Tracheal epithelial cell (primary cell): Measurements from ENCODE around the gene USP17L24. TPM values are rescaled to one million over a fixed set of nuclear protein-coding genes. Genes with fewer than 3 reads are reported as not detected.

Experiments used
- total RNA-seq: library from RNA; depleted of rRNA; stranded (reverse); fragments of >200 nt; gene quantifications from 2 replicates; pipeline ENCODE4 v1.2.1, GENCODE V29; 2014

USP17L24 gene
- not detected in 2 replicates for total RNA-seq

DNA sequence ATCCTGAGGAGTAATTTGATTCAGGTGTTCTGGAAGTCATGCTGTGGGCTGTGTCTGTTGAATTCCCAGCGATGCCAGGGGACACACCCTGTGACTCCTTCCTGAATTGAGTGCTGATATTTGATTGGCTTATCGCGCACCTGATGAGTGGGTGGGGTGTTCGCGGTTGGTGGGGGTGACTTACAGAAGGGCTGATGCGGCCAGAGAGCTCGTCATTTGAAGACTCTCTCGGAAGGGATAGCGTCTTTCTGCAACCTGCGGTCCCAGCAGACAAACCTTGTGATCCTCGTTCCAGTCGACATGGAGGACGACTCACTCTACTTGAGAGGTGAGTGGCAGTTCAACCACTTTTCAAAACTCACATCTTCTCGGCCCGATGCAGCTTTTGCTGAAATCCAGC, at the start of gene USP17L24:
TSS of gene USP17L24 (plus strand) at position 301 of the 400 bp plus-strand sequence. CDS start at position 301, 0 bp downstream.

GRCh38 chr4:9329611-9330010, 4.6 kb downstream of the USP17L24 start, which contains the start of gene USP17L25:
Gene USP17L25, plus strand, starts transcription at chr4:9329911. Its CDS starts 0 bp downstream, at chr4:9329911.

DNA sequence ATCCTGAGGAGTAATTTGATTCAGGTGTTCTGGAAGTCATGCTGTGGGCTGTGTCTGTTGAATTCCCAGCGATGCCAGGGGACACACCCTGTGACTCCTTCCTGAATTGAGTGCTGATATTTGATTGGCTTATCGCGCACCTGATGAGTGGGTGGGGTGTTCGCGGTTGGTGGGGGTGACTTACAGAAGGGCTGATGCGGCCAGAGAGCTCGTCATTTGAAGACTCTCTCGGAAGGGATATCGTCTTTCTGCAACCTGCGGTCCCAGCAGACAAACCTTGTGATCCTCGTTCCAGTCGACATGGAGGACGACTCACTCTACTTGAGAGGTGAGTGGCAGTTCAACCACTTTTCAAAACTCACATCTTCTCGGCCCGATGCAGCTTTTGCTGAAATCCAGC, 9.4 kb downstream of the USP17L24 start, which contains the start of gene USP17L26:
TSS of gene USP17L26 (plus strand) at position 301 of the 400 bp plus-strand sequence. CDS start at position 301, 0 bp downstream.

DNA sequence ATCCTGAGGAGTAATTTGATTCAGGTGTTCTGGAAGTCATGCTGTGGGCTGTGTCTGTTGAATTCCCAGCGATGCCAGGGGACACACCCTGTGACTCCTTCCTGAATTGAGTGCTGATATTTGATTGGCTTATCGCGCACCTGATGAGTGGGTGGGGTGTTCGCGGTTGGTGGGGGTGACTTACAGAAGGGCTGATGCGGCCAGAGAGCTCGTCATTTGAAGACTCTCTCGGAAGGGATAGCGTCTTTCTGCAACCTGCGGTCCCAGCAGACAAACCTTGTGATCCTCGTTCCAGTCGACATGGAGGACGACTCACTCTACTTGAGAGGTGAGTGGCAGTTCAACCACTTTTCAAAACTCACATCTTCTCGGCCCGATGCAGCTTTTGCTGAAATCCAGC, 14.1 kb downstream of the USP17L24 start, which contains the start of gene USP17L5:
TSS of gene USP17L5 (plus strand) at position 301 of the 400 bp plus-strand sequence. CDS start at position 301, 0 bp downstream.

GRCh38 chr4:9343848-9344247, 18.9 kb downstream of the USP17L24 start, which contains the start of gene USP17L27:
Gene USP17L27, plus strand, starts transcription at chr4:9344148. Its CDS starts 0 bp downstream, at chr4:9344148.

GRCh38 chr4:9348593-9348992, 23.6 kb downstream of the USP17L24 start, which contains the start of gene USP17L28:
Gene USP17L28, plus strand, starts transcription at chr4:9348893. Its CDS starts 0 bp downstream, at chr4:9348893.

DNA sequence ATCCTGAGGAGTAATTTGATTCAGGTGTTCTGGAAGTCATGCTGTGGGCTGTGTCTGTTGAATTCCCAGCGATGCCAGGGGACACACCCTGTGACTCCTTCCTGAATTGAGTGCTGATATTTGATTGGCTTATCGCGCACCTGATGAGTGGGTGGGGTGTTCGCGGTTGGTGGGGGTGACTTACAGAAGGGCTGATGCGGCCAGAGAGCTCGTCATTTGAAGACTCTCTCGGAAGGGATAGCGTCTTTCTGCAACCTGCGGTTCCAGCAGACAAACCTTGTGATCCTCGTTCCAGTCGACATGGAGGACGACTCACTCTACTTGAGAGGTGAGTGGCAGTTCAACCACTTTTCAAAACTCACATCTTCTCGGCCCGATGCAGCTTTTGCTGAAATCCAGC, 28.4 kb downstream of the USP17L24 start, which contains the start of gene USP17L29:
TSS of gene USP17L29 (plus strand) at position 301 of the 400 bp plus-strand sequence. CDS start at position 301, 0 bp downstream.

DNA sequence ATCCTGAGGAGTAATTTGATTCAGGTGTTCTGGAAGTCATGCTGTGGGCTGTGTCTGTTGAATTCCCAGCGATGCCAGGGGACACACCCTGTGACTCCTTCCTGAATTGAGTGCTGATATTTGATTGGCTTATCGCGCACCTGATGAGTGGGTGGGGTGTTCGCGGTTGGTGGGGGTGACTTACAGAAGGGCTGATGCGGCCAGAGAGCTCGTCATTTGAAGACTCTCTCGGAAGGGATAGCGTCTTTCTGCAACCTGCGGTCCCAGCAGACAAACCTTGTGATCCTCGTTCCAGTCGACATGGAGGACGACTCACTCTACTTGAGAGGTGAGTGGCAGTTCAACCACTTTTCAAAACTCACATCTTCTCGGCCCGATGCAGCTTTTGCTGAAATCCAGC, 37.9 kb downstream of the USP17L24 start, which contains the start of gene USP17L30:
TSS of gene USP17L30 (plus strand) at position 301 of the 400 bp plus-strand sequence. CDS start at position 301, 0 bp downstream.

Other genes with a start within 250 kb of the USP17L24 start
- gene FAM90A26, start 154.8 kb upstream of the USP17L24 start, total RNA-seq: not detected in 2 replicates
- not detected in 2 replicates for gene USP17L10, start 114.5 kb upstream of the USP17L24 start, total RNA-seq
- gene USP17L11, start 109.8 kb upstream of the USP17L24 start, total RNA-seq: not detected in 2 replicates
- not detected in 2 replicates for gene USP17L12, start 105.0 kb upstream of the USP17L24 start, total RNA-seq
- not detected in 2 replicates for gene USP17L13, start 100.3 kb upstream of the USP17L24 start, total RNA-seq
- gene USP17L15, start 90.8 kb upstream of the USP17L24 start, total RNA-seq: not detected in 2 replicates
- gene USP17L17, start 81.3 kb upstream of the USP17L24 start, total RNA-seq: not detected in 2 replicates
- gene USP17L18, start 76.5 kb upstream of the USP17L24 start, total RNA-seq: not detected in 2 replicates
- gene USP17L19, start 71.8 kb upstream of the USP17L24 start, total RNA-seq: not detected in 2 replicates
- gene USP17L20, start 67.0 kb upstream of the USP17L24 start, total RNA-seq: not detected in 2 replicates
- not detected in 2 replicates for gene USP17L21, start 62.3 kb upstream of the USP17L24 start, total RNA-seq
- not detected in 2 replicates for gene USP17L22, start 57.5 kb upstream of the USP17L24 start, total RNA-seq
- not detected in 2 replicates for gene USP17L25, start 4.7 kb downstream of the USP17L24 start, total RNA-seq
- gene USP17L26, start 9.5 kb downstream of the USP17L24 start, total RNA-seq: not detected in 2 replicates
- not detected in 2 replicates for gene USP17L5, start 14.2 kb downstream of the USP17L24 start, total RNA-seq
- gene USP17L27, start 19.0 kb downstream of the USP17L24 start, total RNA-seq: not detected in 2 replicates
- gene USP17L28, start 23.7 kb downstream of the USP17L24 start, total RNA-seq: not detected in 2 replicates
- gene USP17L29, start 28.5 kb downstream of the USP17L24 start, total RNA-seq: not detected in 2 replicates
- not detected in 2 replicates for gene USP17L30, start 38.0 kb downstream of the USP17L24 start, total RNA-seq
- gene DEFB131A, start 119.2 kb downstream of the USP17L24 start, total RNA-seq: not detected in 2 replicates